NCI-H748 (cell line): ENCODE measurements around the gene DTHD1.

ENCODE experiments used
- DNase-seq: peaks from one replicate; lab custom pipeline; 2025; ENCODE audit not compliant: unreplicated experiment; lab: John Stamatoyannopoulos, UW

The DTHD1 gene

DNA sequence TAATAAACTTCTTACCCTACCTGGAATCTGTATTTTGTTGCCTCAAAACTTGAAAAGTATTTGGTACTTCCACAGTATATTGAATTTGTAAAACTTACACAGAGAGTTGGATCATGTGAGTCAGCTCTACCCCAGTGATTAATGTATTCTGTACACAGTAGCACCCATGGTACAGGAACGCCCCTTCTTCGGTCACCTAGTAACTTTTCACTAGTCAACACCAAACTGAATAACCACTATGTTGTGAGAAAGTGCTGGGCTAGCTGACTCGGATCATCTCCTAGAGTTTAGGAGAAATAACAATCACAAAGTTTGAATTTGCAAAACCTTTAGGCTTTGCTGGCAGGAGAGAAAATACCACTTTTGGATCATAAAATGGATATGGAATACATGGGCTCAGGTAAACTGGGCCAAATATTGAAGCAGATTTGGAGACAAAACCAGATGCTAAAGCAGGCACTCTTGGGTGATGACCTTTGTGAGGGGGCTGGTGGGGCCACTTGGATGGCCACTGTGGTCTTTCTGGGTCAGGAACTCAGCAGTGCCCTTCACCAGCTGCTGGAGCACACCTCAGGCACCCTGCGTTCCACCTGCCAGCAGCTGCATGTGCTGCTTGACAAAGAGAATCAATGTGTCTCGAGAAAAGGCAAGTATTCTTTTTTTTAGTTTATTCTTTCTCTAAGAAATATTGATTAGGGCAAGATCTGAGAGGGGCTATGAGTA lies at the start of gene DTHD1:
DTHD1 (plus strand) TSS at position 233 of the 723 bp plus-strand sequence; CDS start at position 376, 143 bp downstream.
- no peak for DNase-seq

DNA sequence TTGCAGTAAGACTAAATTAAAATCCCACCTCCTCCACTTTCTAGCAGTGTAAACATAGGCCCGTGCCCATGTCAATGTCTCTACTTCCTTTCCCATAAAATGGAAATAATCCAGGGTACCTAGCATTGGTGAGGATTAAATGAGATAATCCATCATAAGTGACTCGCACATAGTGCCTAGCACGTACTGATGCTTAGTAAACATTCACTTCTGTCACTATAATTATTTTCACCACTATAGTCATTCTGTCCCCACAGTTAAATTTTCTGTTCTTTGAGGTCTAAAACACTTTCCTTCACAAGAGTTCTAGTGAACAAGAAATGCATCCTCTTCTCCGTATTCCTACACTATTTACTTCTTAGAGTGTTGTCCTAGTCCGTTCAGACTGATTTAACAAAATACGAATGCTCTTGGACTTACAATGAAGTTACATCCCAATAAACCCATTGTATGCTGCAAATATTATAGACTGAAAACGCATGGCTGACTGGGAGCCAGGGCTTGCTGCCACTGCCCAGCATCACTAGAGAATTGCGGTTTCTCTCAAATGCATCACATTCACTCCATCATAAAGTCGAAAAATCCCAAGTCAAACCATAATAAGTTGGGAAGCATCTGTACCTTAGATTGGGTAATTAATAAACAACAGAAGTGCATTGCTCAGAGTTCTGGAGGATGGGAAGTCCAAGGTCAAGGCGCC lies 47.7 kb upstream of the DTHD1 start:
- no peak for DNase-seq

DNA sequence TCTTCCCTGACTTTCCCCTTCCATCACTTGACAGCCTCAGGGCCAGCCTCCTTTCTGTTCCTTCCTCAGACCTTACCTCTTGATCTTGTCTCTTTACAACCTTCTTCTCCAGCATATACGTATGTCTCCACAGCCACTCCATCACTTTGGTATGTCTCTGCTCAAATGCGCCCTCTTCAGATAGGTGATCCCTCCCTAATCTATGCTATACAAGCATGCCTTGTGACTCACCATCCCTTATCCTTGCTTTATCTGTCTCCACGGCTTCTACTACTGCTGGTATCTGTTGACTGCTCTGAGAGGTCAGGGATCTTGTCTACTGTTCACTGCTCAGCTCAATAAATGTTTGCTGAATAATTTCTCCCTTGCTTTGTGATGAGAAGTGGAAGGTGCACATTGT lies 46.1 kb upstream of the DTHD1 start:
- no peak for DNase-seq

DNA sequence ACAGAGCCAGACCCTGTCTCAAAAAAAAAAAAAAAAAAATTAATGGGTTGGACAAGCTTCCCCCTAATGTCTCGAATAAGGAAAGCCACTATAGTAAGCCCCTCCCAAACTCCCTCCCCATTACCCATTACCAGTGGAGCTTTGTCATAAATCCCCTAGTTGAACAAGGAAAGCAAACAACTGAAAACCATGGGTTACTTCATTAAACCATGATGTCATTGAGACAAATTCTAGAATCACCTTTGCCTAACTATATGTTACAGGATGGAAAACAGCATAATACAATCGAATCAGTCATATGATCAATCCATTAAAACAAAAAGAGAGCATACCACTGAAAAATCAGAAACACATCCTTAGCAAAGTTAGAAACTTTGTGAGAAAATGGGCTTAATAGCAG lies 45.3 kb upstream of the DTHD1 start:
- no peak for DNase-seq

DNA sequence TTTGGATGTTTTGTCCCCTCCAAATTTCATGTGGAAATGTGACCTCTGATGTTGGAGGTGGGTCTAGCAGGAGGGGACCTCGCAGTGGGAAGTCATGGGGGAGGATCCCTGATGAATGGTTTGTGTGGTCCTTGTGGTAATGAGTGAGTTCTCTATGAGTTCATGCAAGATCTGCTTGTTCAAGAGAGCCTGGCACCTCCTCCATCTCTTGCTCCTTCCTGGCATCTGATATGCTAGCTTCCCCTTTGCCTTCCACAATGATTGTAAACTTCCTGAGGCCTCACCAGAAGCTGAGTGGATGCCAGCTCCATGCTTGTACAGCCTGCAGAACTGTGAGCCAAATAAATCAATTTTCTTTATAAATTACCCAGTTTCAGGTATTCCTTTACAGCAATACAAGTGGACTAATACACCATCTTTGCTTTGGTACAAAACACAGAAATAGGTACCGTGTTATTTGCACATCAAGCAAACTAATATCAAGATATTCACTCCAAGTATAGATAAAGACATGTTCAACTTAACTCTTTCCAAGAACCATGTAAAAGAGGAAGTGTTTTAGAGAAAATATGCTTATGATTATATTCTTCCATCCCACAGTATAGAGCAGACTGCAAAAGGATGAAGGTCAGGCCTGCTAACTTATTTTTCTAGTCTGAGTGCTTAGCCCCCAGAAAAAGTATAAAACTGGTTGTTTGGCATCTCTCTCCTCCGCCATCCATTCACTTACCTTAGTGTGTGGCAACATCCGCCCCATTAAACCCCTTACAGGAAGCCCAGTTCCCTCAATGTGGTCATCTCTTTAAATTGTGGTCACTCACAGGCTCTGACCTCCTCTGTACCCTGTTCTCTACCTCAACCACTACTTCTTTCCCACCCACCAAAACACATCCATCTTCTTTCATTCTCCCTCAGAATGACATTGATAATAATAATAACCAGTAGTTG lies 43.8 kb upstream of the DTHD1 start:
- DNase-seq = no peak

DNA sequence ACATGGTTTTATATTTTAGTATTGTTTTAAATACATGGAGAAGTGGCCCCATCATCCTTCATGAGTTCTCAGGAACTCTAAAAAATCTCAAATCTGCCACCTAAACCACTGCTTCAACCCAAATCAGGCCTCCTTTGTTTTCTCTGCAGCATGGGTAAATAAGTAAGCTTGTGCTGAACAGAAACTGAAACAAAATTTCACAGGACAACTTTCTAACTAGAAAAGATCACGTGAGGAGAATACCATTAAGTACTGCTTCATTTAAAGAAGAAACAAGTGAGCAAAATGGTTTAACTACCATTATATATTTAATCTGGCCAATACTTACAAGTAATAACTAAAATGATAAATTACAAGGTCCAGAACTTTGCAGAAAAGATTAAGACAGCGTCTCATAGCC lies 39.6 kb upstream of the DTHD1 start:
- no peak for DNase-seq

DNA sequence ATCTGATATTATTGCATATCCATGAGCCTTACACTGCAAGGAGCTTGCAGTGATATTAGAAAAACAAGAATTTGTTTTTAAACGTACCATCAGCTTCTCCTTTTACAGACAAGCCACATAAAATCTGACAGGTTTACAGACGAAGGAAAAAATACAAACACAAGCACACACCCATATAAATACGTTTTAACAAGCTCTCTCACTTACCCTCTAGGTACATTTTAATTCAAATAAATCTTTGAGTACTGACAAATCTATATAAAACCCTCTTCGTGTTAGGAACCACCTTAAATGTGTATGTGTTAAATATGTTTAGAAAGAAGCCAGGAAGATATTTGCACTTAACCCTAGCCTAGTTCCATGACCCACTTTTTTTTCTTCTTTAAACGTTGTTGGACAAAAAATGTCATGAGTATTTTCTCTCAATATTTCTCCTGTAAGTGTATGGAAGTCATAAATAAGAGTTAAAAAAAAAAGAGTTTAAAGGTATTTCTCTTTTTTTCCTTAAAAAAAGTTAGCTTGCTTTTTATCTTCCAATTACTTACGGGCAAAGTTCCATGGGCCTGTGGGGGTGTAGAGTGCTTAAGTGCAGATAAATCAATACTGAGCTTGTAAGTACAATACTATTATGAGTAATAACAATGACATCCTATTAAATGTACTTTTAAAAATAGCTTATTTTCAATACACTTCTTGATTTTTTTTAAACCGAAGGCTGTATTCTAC lies 38.6 kb upstream of the DTHD1 start:
- DNase-seq = no peak

DNA sequence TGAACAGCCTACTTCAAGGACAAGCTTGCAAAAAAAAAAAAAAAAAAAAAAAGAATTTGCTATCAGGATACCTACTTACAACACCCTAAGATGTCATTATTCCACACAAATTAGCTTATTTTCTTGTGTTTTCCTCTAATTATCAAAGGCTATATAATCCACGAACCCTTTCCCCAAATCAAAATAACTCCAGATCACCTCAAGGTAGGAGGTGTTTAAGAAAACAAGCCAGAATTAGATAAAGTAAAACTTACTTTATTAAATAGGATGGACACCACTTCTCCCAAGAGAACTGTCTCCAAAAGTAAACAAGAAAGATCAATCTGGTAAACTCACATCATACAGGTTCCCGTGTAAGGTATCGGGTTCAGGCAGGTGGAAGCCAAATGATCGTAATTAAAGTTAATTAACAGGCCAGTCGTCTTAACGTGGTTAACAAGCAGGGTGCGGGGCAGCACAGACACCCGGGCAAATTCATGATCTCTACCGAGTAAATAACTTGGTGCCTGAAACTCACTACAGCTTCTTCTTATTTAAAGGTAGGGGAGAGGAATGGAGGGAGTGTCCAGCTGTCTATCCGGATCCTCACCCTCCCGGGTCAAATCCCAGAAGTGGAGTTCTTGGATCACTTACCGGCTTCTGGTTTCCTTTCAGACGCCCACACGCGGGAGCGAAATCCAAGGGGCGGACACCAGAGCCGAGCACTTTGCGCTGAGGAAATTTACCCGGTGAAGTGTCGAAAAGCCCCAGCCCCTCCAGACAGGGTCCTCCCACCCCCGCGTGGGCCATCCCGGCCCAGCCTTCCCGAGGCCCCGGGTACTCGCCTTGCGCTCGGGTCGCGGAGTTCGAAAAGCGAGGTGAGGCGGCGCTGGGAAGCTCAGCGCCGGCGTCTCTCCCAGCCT lies 37.8 kb upstream of the DTHD1 start:
- DNase-seq = peak; percentile 84

DNA sequence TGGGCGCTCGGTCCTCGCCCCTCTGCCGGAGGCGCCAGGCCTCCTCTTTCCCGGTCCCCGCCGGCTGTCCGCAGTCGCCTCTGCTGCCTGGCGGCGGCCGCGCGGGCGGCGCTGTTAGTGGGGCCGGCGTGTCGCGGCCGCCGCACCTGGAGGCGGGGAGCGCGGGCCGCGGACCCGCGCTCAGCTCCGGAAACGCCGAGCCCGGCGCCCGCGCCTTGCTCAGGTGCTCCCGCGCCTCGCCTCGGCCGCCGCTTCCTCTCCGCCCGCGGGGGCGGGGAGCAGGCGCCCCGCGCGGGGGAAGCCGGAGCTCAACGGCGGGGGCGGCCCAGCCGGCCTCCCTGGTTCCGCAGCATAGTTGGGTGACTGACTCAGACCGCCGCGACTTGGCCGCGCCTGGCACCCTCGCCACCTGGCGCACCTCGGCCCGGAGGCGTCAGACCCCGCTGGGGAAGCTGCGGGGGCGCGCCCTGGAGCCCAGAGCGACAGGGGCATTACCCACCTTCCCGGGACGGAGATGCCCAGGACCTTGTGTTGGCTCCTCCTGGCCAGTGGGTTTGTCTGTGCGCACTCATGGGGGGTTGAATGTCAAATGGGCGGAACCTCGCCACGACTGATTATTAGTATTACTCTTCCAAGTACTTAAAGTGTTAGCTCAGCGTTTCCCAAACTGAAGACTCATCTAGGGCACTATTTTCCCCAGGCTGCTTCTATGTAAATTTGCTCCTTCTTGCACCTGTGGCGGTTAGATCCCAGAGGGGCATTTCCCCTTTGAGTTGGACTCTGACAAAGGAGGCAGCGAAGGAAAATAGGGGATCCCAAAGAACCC lies 36.9 kb upstream of the DTHD1 start, which contains the start of gene ARAP2:
ARAP2 (minus strand) TSS at position 258 of the 826 bp plus-strand sequence. CDS start 15,028 bp downstream, outside the sequence.
- DNase-seq = peak; percentile 80

DNA sequence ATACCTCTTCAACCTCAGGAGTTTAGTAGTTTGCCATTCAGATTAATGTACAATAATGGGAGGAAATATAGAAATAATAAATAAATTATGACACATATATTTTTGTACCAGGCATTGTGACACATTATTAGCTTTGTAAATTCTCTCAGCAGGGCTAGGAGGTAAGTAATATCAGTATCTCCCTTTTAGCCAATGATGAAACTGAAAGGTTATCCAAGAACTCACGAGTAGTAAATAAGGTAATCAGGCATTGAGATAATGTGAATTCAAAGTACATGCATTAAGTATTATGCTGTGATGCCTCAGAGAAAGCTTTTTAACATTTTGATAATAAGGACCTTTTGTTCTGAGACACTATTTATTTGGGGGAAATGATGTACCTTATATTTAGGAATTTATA lies 31.8 kb upstream of the DTHD1 start:
- DNase-seq = no peak

DNA sequence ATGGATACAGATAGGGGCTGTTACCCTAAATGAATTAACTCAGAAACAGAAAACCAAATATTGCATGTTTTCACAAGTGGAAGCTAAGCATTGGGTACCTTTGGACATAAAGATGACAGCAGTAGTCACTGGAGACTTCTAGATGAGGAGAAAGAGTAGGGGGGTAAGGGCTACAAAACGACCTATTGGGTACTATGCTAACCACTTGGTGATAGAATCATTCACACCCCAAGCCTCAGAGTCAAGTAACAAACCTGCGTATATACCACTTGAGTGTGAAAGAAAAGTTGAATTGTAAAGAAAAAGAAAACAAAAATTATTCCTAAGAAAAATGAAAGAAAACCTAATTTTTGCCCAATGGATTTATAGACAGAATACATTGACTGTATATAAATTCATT lies 29.4 kb upstream of the DTHD1 start:
- no peak for DNase-seq

DNA sequence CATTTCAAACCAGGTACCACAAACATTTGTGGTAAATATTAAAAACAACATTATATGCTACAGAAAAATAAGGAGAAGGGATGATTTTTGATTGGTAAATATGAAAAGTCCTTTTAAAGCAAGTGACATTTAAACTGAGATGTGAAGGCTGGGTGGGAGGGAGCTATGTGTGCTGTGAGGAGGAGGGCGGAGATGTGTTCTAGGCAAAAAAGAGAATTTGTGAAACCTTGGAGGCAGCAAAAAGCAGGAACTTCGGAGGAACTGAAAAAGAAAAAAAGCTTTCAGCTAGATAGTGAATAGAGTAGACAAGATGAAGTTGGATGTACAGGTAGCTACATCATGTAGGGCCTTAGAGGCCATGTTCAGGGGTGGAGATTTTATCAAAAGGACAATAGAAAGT lies 27.0 kb upstream of the DTHD1 start:
- DNase-seq = no peak

DNA sequence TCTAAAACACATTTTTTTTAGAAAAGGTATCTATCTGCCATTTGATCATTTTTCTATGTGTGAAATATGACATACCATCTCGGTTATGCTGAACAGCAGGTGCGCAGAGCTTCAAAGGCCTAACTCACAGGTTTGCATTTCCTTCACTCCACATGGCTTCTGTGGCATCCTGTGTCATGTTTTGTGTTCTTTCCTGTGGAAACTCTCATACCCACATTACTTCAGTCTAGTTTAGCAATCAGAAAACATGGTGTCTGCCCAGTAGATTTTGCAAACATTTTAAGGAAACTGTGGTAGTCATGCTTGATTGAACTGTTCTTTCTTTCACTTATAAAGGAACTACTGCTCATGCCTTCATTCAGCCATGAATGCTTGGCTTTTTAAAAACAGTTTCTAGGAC lies 25.8 kb upstream of the DTHD1 start:
- DNase-seq = no peak

DNA sequence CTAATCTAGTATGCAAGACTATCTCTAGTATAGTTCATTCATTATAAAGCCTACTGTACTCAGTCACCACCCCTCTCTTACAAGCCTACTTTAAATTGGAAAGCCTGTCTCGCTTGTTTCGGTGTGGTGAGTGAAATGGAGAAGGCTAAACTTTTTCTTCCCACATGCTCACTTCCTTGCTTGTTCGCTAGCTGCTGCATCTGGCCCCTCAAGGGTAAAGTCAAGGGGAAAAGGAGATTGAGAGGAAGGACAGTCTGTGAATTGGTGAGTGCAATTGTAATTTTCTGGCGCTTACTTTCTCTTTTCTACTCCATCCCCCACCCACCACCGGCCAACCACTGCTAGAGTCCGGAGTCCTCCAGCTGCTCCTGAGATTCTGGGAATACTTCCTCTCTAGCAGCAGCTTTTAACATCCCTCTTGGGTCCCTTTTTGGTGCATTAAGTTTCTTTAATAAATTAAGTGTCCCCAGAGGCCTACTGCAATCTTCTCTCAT lies 25.0 kb upstream of the DTHD1 start:
- DNase-seq = no peak

DNA sequence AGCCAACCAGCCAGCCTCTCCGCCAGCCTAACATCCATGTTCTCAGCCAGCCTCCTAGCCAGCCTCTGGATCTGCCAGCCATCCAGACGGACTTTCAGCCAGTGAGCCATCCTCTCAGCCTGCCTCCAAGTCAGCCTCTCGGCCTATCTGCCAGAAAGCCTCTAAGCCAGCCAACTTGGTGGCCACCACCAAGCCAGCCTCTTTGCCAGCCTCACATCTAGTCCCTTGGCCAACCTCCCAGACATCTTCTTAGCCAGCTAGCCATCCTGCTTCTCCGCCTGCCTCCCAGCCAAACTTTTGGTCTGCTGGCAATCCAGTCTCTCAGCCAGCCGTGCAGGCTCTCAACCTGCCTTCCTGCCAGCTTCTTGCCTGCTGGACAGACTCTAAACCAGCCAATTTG lies 20.7 kb upstream of the DTHD1 start:
- no peak for DNase-seq

DNA sequence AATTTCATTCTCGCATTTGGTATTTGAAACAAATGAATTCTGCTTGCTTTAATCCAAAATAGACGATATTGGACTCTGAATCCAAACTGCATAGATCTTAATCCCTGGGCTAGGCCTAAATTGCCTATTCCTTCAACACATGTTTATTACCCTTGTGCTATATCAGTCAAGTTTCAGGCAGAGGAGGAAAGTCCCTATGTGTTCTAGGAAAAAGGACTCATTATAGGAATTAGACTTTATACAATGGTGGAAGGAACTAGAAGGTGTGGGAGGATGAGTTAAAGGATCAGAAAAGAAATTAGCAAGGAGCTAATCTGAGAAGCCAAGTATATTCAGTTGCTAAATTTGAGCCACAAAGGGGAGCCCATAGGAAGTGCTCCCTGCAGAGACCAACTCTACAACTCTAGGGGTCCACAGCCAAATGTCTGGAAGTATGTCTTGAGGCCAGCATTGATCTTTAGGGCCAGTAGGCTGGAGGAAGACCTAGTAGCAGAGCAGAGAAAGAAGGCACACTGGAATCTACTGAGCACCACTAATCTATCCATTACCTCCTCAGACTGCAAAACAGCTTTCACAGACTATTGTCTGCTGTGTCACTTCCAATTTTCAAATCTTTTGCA lies 17.1 kb upstream of the DTHD1 start:
- DNase-seq = no peak

DNA sequence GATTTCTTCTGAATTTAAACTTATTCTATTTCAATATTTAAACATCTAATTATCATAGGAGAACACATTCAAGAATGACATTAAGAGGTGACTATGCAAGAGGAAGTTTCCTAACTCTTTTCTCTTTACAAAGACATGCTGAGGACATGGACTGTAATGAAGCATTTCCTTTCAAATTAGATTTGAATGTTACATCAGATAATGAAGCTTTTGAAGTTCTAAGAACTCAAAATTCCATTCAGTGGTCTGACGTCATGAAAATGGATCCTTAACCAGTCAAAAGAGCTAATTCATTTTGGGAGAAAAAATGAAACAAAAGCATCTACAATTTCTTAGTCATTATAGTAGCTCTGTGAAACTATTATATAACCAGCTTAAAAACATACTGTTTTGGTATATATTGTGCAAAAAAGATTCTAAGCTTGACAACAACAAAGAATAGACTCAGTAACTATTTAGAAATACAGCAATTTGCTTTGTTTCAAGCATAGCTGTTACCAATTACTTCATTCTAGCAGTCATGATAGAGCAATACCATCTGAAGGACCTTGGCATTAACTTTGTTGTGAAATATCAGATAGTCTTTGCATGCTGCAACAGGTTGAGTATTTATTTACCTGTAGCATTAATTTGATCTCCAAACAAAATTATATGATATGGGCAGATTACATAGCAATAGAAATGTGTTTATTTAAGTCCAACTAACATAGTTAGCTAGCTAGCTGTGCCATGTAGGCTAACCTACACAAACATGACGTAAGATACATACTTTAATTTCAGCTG lies 13.7 kb upstream of the DTHD1 start:
- DNase-seq = no peak

DNA sequence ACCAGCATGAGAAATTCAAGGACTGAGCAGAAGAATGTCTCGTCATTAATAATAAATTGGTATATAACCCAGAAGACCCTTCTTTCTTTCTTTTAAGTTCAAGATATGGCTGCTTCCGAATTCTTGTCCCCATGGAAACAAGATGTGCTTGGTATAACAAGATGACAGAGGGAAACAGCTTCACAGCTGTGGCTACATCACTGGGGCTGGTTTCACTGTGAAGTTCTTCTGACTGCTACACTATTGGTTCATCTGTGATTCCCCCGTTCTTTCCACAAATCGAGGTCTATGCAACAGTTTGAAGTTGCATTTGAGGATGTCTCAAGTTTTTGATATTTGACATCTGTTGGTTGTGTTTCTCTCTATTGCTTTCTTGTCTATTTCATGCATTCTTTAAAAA lies 12.3 kb upstream of the DTHD1 start:
- DNase-seq = no peak
